Effector memory CD4-positive, alpha-beta T cell (primary cell): Measurements from ENCODE around the gene CNNM2.
"Not testable (repeated sequence)": the region's sequence is repeated elsewhere in the genome, so short reads cannot be mapped to it uniquely, and the experiment has no call there.

ENCODE experiments used
- DNase-seq, 3 donors: peaks; one replicate each; pipeline ENCODE4 v3.0.0-alpha.2; 2020
- H3K27ac ChIP-seq: 2 replicates; pipeline ENCODE4 v1.7.0; 2013; ENCODE audit warnings: mild to moderate bottlenecking, low read length, moderate library complexity; ENCODE audit not compliant: insufficient read depth, poor library complexity, severe bottlenecking
- H3K27me3 ChIP-seq: replicated peaks from 2 replicates; pipeline ENCODE4 v1.7.0; 2013; ENCODE audit warnings: mild to moderate bottlenecking, low read length; ENCODE audit not compliant: insufficient read depth, control insufficient read depth, poor library complexity, severe bottlenecking
- H3K36me3 ChIP-seq: 2 replicates; pipeline ENCODE4 v1.7.0; 2013; ENCODE audit warnings: mild to moderate bottlenecking, low read length, moderate library complexity; ENCODE audit not compliant: control insufficient read depth, insufficient read depth
- H3K4me1 ChIP-seq: 2 replicates; pipeline ENCODE4 v1.7.0; 2013; ENCODE audit warnings: low read length, mild to moderate bottlenecking; ENCODE audit not compliant: control insufficient read depth, insufficient read depth, poor library complexity, severe bottlenecking
- H3K4me3 ChIP-seq: 2 replicates; pipeline ENCODE4 v1.7.0; 2013; ENCODE audit warnings: low read length, low read depth, mild to moderate bottlenecking; ENCODE audit not compliant: insufficient read depth, poor library complexity, severe bottlenecking
- H3K9me3 ChIP-seq: 2 replicates; pipeline ENCODE4 v1.7.0; 2013; ENCODE audit warnings: mild to moderate bottlenecking, low read length, moderate library complexity; ENCODE audit not compliant: control insufficient read depth

CNNM2 gene

DNA sequence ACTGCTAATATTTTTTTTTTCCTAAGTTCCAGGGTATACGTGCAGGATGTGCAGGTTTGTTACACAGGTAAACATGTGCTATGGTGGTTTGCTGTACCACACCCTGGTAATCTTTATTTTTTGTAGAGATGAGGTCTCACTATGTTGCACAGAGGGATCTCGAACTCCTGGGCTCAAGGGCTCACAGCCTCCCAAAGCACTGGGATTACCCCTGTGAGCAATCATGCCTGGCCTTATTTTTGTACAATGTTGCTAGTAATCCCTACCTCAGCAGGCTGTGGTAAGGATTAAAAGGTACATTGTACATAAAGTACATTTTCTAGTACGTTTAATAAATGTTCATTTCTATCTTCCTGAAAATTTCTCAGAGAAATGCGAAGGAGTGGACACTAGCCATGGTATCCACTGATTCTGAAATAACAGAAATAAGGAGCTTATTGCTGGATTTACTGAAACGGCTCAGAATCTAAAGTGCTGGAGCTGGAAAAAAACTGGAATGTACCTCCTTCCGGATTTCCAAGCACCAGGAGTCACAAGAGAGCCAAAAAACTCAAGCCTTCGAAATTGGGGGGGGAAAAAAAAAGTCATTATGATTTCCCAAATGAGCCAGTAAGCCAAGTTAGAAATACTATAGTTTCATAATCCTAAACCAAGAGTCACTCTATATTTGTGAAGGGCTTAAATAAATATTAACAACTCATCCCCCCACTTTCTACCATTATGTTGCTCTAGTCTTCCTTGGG, 205.4 kb downstream of the CNNM2 start:
- Histone ChIP-seq H3K27me3 (no peaks in the 10 kb centered on the region), H3K36me3 (no peaks in the 10 kb centered on the region), H3K4me1 (no peaks in the 10 kb centered on the region), H3K4me3 (no peak overlapping the region), H3K9me3 (no peaks in the 10 kb centered on the region), H3K27ac (no peak overlapping the region)
- no peak for DNase-seq

DNA sequence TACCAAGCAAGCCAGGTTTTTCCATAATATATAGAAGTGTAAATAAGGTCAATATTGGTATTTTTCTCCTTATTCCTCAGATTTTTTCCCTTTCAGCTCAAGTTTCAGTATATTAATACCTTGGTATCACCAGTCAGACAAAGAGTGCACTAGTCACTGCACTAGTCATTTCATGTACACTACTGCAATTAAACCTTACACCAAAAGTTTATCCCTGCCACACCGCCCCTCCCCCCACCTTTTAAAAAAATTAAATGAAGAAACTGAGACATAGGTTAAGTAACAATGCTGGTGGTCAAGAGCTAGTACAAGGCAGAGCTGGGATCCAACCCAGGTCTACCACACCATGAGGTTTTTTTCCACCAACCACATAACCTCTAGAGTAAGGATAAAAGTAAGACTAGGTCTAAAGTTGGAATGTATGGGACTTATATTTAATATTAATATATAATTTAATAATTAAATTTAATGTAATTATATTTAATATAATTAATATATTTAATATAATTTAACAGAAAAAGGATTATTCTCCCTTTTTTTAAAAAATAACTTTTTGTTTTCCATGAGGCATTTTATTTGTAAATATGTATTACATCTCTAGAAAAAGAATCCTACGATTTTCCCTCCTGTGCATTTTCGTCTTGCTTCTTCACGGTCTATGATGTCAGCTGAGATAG, 206.5 kb downstream of the CNNM2 start:
- H3K27me3 ChIP-seq, result no peaks in the 10 kb centered on the region
- H3K4me3 ChIP-seq, result no peak overlapping the region
- no peaks in the 10 kb centered on the region for H3K36me3 ChIP-seq
- H3K27ac ChIP-seq, result no peak overlapping the region
- no peaks in the 10 kb centered on the region for H3K4me1 ChIP-seq
- no peak for DNase-seq
- no peaks in the 10 kb centered on the region for H3K9me3 ChIP-seq

DNA sequence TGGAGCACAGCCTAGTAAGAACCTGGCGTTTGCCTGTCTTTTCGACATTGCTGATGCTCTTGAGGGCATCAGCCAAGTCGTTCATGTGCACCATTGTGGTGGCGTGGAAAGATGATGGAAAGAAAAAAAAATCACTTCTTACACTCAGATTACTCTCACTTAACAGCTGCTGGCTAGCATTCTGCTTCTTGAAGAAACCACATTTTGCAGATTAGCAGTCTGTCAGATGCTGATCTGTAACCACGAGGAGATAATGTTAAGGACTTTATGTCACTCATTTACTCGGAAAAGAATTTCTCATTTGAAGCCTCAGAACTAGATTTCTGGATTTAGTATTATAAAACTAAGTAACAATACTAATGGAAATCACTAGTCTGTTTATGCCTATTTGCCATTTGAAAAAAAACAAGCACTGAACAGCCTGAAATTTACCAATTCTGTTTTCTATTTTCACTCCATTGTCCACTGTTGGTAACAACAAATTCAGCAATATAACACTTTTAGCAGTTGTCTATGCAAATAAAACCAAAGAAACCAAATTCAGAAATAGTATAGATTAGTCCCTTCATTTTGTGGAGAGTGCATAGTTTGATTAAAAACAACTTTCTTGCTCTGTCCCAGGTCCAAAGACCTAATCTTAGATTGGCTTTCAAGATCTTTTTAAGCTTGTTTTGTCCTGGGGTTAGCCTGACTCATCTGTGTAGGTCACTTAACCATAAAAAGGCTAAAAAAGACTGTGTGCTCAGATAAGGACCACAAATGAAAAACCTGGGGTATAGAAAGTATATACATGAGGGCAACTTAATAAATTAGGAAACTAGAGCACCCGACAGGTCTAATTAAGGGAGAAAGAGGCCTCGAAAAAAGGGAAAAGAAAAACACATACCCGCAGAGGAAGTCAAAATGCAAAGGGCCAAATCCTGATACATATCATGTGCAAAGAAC, 207.5 kb downstream of the CNNM2 start:
- no peaks in the 10 kb centered on the region for H3K9me3 ChIP-seq

GRCh38 chr10:103127241-103127640, 209.1 kb downstream of the CNNM2 start:
- Histone ChIP-seq H3K27ac (no peak overlapping the region), H3K9me3 (no peaks in the 10 kb centered on the region), H3K4me1 (no peaks in the 10 kb centered on the region), H3K36me3 (no peaks in the 10 kb centered on the region), H3K4me3 (no peak overlapping the region), H3K27me3 (no peaks in the 10 kb centered on the region)
- no peak for DNase-seq

More for the DNA sequence above, 207.5 kb downstream of the CNNM2 start:
- DNase-seq, result no peak
- Histone ChIP-seq H3K27ac (no peak overlapping the region), H3K27me3 (no peaks in the 10 kb centered on the region), H3K4me3 (no peak overlapping the region), H3K36me3 (no peaks in the 10 kb centered on the region), H3K4me1 (no peaks in the 10 kb centered on the region)

GRCh38 chr10:103130180-103130579, 212.1 kb downstream of the CNNM2 start:
- H3K36me3 ChIP-seq, H3K4me3 ChIP-seq, H3K4me1 ChIP-seq, H3K9me3 ChIP-seq, DNase-seq, H3K27me3 ChIP-seq, H3K27ac ChIP-seq: not testable (repeated sequence)

DNA sequence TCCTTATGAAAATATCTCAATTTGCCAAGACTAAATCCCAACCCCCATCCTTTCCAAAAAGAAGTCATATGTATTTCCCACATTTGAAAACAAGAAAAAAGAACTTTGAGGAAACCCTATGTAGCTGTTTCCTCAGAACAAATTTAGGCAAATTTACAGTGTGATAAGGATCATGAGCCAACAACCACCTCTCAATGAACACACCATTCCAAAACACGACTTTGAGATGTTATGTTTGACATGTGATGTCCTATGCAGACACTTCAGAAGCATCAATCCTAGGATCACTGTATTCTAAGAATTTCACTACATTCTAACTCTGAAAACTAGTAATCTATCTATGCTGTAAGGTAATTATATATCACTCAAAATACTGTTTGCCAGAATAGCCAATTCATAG, 212.8 kb downstream of the CNNM2 start:
- no peaks in the 10 kb centered on the region for H3K36me3 ChIP-seq
- no peak overlapping the region for H3K27ac ChIP-seq
- DNase-seq, result no peak
- no peak overlapping the region for H3K4me3 ChIP-seq
- H3K27me3 ChIP-seq, result no peaks in the 10 kb centered on the region
- no peaks in the 10 kb centered on the region for H3K4me1 ChIP-seq
- H3K9me3 ChIP-seq, result no peaks in the 10 kb centered on the region

DNA sequence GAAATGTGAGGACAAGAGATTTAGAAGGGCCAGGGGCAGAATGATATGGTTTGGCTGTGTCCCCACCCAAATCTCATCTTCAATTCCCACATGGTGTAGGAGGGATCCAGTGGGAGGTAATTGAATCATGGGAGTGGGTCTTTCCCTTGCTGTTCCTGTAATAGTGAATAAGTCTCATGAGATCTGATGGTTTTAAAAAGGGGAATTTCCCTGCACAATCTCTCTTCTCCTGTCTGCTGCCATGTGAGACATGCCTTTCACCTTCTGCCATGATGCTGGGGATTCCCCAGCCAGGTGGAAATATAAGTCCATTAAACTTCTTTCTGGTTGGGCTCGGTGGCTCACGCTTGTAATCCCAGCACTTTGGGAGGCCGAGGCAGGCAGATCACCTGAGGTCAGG, 217.1 kb downstream of the CNNM2 start:
- not testable (repeated sequence) for H3K27ac ChIP-seq, H3K4me3 ChIP-seq, H3K9me3 ChIP-seq, H3K36me3 ChIP-seq, DNase-seq, H3K27me3 ChIP-seq, H3K4me1 ChIP-seq

DNA sequence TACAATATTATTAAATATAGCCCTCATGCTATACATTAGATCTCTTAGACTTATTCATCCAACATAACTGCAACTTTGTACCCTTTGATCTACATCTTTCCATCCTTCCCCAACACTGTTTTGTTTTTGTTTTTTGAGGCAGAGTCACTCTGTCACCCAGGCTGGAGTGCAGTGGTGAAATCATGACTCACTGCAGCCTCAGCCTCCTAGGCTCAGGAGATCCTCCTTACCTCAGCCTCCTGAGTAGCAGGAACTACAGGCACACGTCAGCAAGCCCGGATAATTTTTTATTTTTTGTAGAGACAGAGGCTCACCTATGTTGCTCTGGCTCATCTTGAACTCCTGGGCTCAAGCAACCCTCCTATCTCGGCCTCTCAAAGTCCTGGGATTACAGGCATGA, 221.7 kb downstream of the CNNM2 start:
- DNase-seq, result no peak
- Histone ChIP-seq H3K27ac (no peak overlapping the region), H3K4me1 (no peaks in the 10 kb centered on the region), H3K9me3 (no peaks in the 10 kb centered on the region), H3K36me3 (peaks cover 6% of the 10 kb centered on the region), H3K27me3 (no peaks in the 10 kb centered on the region), H3K4me3 (no peak overlapping the region)
